Endothelial cell of umbilical vein (primary cell): ENCODE measurements around the gene VPS8. TPM values are rescaled to one million over a fixed set of nuclear protein-coding genes. Genes with fewer than 3 reads are reported as not detected.

Experiments used
- BruUV-seq: library from RNA; stranded (reverse); fragments of 400-500 nt; replicated peaks from 2 replicates; lab custom pipeline; 2021; lab: Mats Ljungman, UMichigan
- CTCF ChIA-PET: fragments of 300-600, 350-600 bp; sonication (Branson Sonifier 250); formaldehyde crosslinking; loops from one replicate; lab custom pipeline; 2021; ENCODE audit warnings: antibody characterized with exemption, inconsistent platforms; lab: Charles Lee
- POLR2A ChIA-PET: fragments of 300-600, 350-600 bp; sonication (Branson Sonifier 250); formaldehyde crosslinking; loops from one replicate; lab custom pipeline; 2021; ENCODE audit warnings: antibody characterized with exemption, inconsistent platforms; lab: Charles Lee
- DNase-seq: peaks from one replicate; pipeline ENCODE4 v3.0.0-alpha.2; 2011; ENCODE audit warnings: low read depth, low spot score
- FAIRE-seq: peaks from 2 replicates; lab custom pipeline; 2011; peaks lifted over from hg19 to GRCh38; lab: Jason Lieb, UNC
- H2AFZ ChIP-seq: 2 replicates; pipeline ENCODE4 v1.6.0; 2012; ENCODE audit warnings: low read depth, low read length, control low read depth, inconsistent platforms
- H3K27ac ChIP-seq: 2 replicates; pipeline ENCODE4 v1.5.1; 2011; ENCODE audit warnings: low read depth, mild to moderate bottlenecking, control low read depth, low read length, moderate library complexity; ENCODE audit not compliant: insufficient read depth
- H3K27me3 ChIP-seq, 2 experiments: 2 replicates each; pipeline versions ENCODE4 v1.6.0 to v1.6.1; 2011; ENCODE audit warnings: low read length in 2 of 2, mixed read lengths in 1 of 2; ENCODE audit not compliant: control insufficient read depth in 2 of 2, insufficient read depth in 2 of 2
- H3K36me3 ChIP-seq, 2 experiments: 2 replicates in 1 of 2; 3 replicates in 1 of 2; pipeline ENCODE4 v1.5.1; 2011; ENCODE audit warnings: low read length in 2 of 2, mild to moderate bottlenecking in 1 of 2, moderate library complexity in 1 of 2; ENCODE audit not compliant: control insufficient read depth in 2 of 2, insufficient read depth in 2 of 2; ENCODE audit errors: extremely low read depth in 1 of 2
- H3K4me1 ChIP-seq: 3 replicates; pipeline ENCODE4 v1.5.1; 2011; ENCODE audit warnings: mild to moderate bottlenecking, low read length; ENCODE audit not compliant: control insufficient read depth, insufficient read depth; ENCODE audit errors: extremely low read depth
- H3K4me2 ChIP-seq: 2 replicates; pipeline ENCODE4 v1.6.1; 2011; ENCODE audit warnings: low read length, control low read depth, mixed read lengths; ENCODE audit not compliant: insufficient read depth
- H3K4me3 ChIP-seq, 3 experiments: fragments of 200-600 bp in 1 of 3; sonication (generic), shearing (Covaris generic) in 1 of 3; replicated peaks in 1 of 3; 2 replicates each; pipeline ENCODE4 v1.5.1; 2011 to 2016; ENCODE audit warnings: control low read depth in 3 of 3, low read length in 3 of 3, mild to moderate bottlenecking in 2 of 3, inconsistent platforms in 1 of 3, low read depth in 1 of 3, moderate library complexity in 1 of 3; ENCODE audit not compliant: insufficient read depth in 1 of 3
- H3K79me2 ChIP-seq: 2 replicates; pipeline ENCODE4 v1.6.0; 2012; ENCODE audit warnings: low read length, inconsistent platforms; ENCODE audit not compliant: control insufficient read depth, insufficient read depth
- H3K9ac ChIP-seq: replicated peaks from 2 replicates; pipeline ENCODE3; 2011; ENCODE audit warnings: low read length, control low read depth; ENCODE audit not compliant: insufficient read depth; ENCODE audit errors: extremely low read depth
- H3K9me1 ChIP-seq: replicated peaks from 3 replicates; pipeline ENCODE4 v1.6.0; 2011; ENCODE audit warnings: mild to moderate bottlenecking, low read length; ENCODE audit not compliant: control insufficient read depth, insufficient read depth; ENCODE audit errors: extremely low read depth
- H3K9me3 ChIP-seq: replicated peaks from 2 replicates; pipeline ENCODE4 v1.5.1; 2012; ENCODE audit warnings: low read length, inconsistent platforms; ENCODE audit not compliant: control insufficient read depth, insufficient read depth
- H4K20me1 ChIP-seq: replicated peaks from 2 replicates; pipeline ENCODE3; 2011; ENCODE audit warnings: mild to moderate bottlenecking, low read length; ENCODE audit not compliant: control insufficient read depth, insufficient read depth; ENCODE audit errors: extremely low read depth
- CTCF ChIP-seq, 2 donors: IDR thresholded peaks; 1 replicate in 1 of 2; 2 replicates in 1 of 2; pipeline ENCODE4 v1.5.1; 2011; ENCODE audit warnings: low read length in 2 of 2, mild to moderate bottlenecking in 2 of 2, moderate library complexity in 2 of 2, control low read depth in 1 of 2, inconsistent platforms in 1 of 2, low read depth in 1 of 2; ENCODE audit not compliant: insufficient read depth in 1 of 2; ENCODE audit errors: extremely low read depth in 1 of 2
- EZH2 ChIP-seq: IDR thresholded peaks from 2 replicates; pipeline ENCODE4 v1.6.1; 2012; ENCODE audit warnings: borderline replicate concordance, low read depth, mild to moderate bottlenecking, moderate library complexity, low read length, inconsistent platforms; ENCODE audit not compliant: severe bottlenecking
- FOS ChIP-seq: IDR thresholded peaks from 2 replicates; pipeline ENCODE4 v1.6.1; 2011; ENCODE audit warnings: mild to moderate bottlenecking, low read length, moderate library complexity, borderline replicate concordance; ENCODE audit not compliant: insufficient read depth
- GATA2 ChIP-seq: IDR thresholded peaks from 2 replicates; pipeline ENCODE4 v1.7.0; 2011; ENCODE audit warnings: low read depth, mild to moderate bottlenecking, moderate library complexity, mixed read lengths, low read length; ENCODE audit not compliant: insufficient read length, insufficient read depth
- JUN ChIP-seq: IDR thresholded peaks from 2 replicates; pipeline ENCODE4 v1.6.1; 2011; ENCODE audit warnings: borderline replicate concordance, low read depth; ENCODE audit not compliant: insufficient read length, insufficient read depth
- MYC ChIP-seq: IDR thresholded peaks from one replicate; pipeline ENCODE4 v1.6.1; 2011; ENCODE audit warnings: mild to moderate bottlenecking, low read depth, low read length
- POLR2A ChIP-seq: IDR thresholded peaks from 2 replicates; pipeline ENCODE4 v1.6.1; 2012; ENCODE audit warnings: low read depth, mild to moderate bottlenecking, control low read depth, low read length
- POLR2AphosphoS5 ChIP-seq: IDR thresholded peaks from 2 replicates; pipeline ENCODE4 v1.6.1; 2012; ENCODE audit warnings: low read depth, mild to moderate bottlenecking, control low read depth, low read length, moderate library complexity; ENCODE audit not compliant: insufficient read depth
- dilution Hi-C: fragments of 300-500 bp; cut with MboI; formaldehyde crosslinking; loops from one replicate; pipeline ENCODE4 v1.15.0; 2019; ENCODE audit warnings: low sequenced_read_pairs; ENCODE audit not compliant: extremely low pct_ligation_motif_present
- intact Hi-C: fragments of 100-400 bp; cut with micrococcal nuclease; formaldehyde crosslinking; loops from one replicate; pipeline ENCODE4 v1.10.0; 2022
- polyA plus RNA-seq, 4 experiments: library from polyadenylated mRNA; depleted of rRNA in 3 of 4; stranded (reverse) in 3 of 4; unstranded in 1 of 4; fragments of >200 nt; gene quantifications; 2 replicates each; pipeline versions ENCODE4 v1.2.1 to v1.2.3, GENCODE V29; 2011 to 2012; ENCODE audit warnings: missing spikeins in 1 of 4
- total RNA-seq: library from RNA; stranded (reverse); gene quantifications from 2 replicates; pipeline ENCODE4 v1.2.3, GENCODE V29; 2021
- TF ChIP-seq, protein P1 (sequence below): IDR thresholded peaks from 2 replicates; pipeline ENCODE4 v1.6.1; 2011; ENCODE audit not compliant: insufficient read depth, insufficient read length

Gene VPS8
- total and polyA plus RNA-seq, 2 donors (not counting 3 experiments of a cell fraction or from before 2014, with no cell fraction given) = 13.7 to 51.6 TPM

DNA sequence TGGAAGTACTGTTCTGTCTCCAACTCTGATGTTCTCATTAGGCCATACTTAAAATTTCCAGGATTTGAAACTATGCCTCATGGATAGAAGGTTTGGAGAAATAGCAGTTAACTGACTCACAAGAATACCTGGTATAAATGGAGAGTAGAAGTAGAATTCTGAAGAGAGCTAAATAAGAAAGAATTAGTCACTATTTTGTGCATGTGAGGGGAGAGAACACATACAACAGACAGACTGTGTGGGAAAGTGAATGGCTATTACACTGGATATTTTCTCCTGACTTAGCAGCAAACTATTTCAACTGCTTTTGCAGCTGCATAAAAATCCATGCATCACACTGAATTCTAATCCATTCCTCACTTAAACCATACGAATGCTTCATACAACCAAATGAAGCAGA, 269.6 kb downstream of the VPS8 start:
- CTCF ChIA-PET = interaction anchor here (0.8 to 1.0 kb wide), 2 partner anchors 33 to 207 kb away, joined by 3 read pairs; no protein-coding TSS in a partner anchor
- no peaks in the 10 kb centered on the region for H3K79me2 ChIP-seq
- H3K4me1 ChIP-seq = no peaks in the 10 kb centered on the region
- no peak overlapping the region for H3K9ac ChIP-seq
- intact Hi-C loops = no loop called here
- H3K27ac ChIP-seq = no peak overlapping the region
- no peak overlapping the region for H3K4me3 ChIP-seq
- no peaks in the 10 kb centered on the region for H3K9me1 ChIP-seq
- POLR2A ChIA-PET = no interaction called here
- FAIRE-seq (no peak), DNase-seq (no peak)
- BruUV-seq = no TSS peak
- H3K4me2 ChIP-seq = no peak overlapping the region
- H3K9me3 ChIP-seq = no peaks in the 10 kb centered on the region
- H2AFZ ChIP-seq = no peak overlapping the region
- H3K36me3 ChIP-seq = no peaks in the 10 kb centered on the region
- dilution Hi-C loops = no loop called here
- H4K20me1 ChIP-seq = no peaks in the 10 kb centered on the region
- H3K27me3 ChIP-seq = peaks cover 3 to 7% of the 10 kb centered on the region in 2 experiments
- TF ChIP-seq CTCF (IDR thresholded peaks at IDR 0.05; ENCODE audit: extremely low read depth in 1 of 2, insufficient read depth in 1 of 2, low read depth in 1 of 2, low read length in 2 of 2) (no peak), GATA2 (no peak), POLR2AphosphoS5 (no peak), EZH2 (no peak), FOS (no peak), JUN (no peak), MYC (no peak), POLR2A (no peak)
- TF ChIP-seq, protein P1, sequence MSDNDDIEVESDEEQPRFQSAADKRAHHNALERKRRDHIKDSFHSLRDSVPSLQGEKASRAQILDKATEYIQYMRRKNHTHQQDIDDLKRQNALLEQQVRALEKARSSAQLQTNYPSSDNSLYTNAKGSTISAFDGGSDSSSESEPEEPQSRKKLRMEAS = no peak
